HCT116 (cell line): ENCODE results near the gene OPALIN. TPM values are rescaled to one million over a fixed set of nuclear protein-coding genes. Genes with fewer than 3 reads are reported as not detected.

Source experiments
- ATAC-seq: fragments of 200-7000 bp; cut with Tn5 transposase; 2 replicates; pipeline ENCODE4 v1.9.1; 2020; ENCODE audit warnings: mild to moderate bottlenecking, moderate library complexity
- BruUV-seq: library from RNA; stranded (reverse); fragments of 400-500 nt; replicated peaks from 2 replicates; lab custom pipeline; 2021; lab: Mats Ljungman, UMichigan
- CTCF ChIA-PET: fragments of 300-600 bp; sonication (Branson Sonifier 250); formaldehyde crosslinking; loops from one replicate; lab custom pipeline; 2021; ENCODE audit warnings: antibody characterized with exemption; lab: Charles Lee
- POLR2A ChIA-PET: fragments of 300-600, 350-600 bp; sonication (Branson Sonifier 250); formaldehyde crosslinking; loops from one replicate; lab custom pipeline; 2021; ENCODE audit warnings: antibody characterized with exemption; lab: Charles Lee
- RAD21 ChIA-PET, 2 experiments: fragments of 300-600 bp; sonication (Branson Sonifier 250); formaldehyde crosslinking; loops; one replicate each; lab custom pipeline; 2023; ENCODE audit warnings: low total read pairs in 2 of 2; ENCODE audit not compliant: uncharacterized antibody in 2 of 2, unreplicated experiment in 2 of 2, low non-redundant PET in 1 of 2; lab: Charles Lee
- DNase-seq: peaks from one replicate; pipeline ENCODE4 v3.0.0-alpha.2; 2010; ENCODE audit warnings: low read depth, low spot score
- H2AFZ ChIP-seq: fragments of 200-600 bp; shearing (Covaris generic), sonication (generic); 2 replicates; pipeline ENCODE4 v1.6.1; 2017; ENCODE audit warnings: low read depth, mixed run types, mixed read lengths, antibody characterized with exemption, low read length; ENCODE audit not compliant: poor library complexity, severe bottlenecking
- H3K27ac ChIP-seq: 2 replicates; pipeline ENCODE4 v1.5.1; 2012; ENCODE audit warnings: low read depth, low read length
- H3K27me3 ChIP-seq: fragments of 200-600 bp; sonication (generic); 2 replicates; pipeline ENCODE4 v1.6.1; 2016; ENCODE audit warnings: mixed run types, low read length, mixed read lengths; ENCODE audit not compliant: insufficient read depth
- H3K36me3 ChIP-seq, 2 experiments: fragments of 200-500 bp in 1 of 2; fragments of 200-600 bp in 1 of 2; sonication (Bioruptor generic) in 1 of 2; sonication (generic) in 1 of 2; 2 replicates each; pipeline versions ENCODE4 v1.5.1 to v1.6.1; 2014 to 2016; ENCODE audit warnings: low read length in 2 of 2, inconsistent platforms in 1 of 2, mixed read lengths in 1 of 2, mixed run types in 1 of 2; ENCODE audit not compliant: insufficient read depth in 2 of 2, control insufficient read depth in 1 of 2
- H3K4me1 ChIP-seq, 2 experiments: fragments of 200-600 bp in 1 of 2; sonication (generic) in 1 of 2; 2 replicates each; pipeline versions ENCODE4 v1.5.1 to v1.6.1; 2012 to 2017; ENCODE audit warnings: low read length in 2 of 2, inconsistent platforms in 1 of 2, mild to moderate bottlenecking in 1 of 2, mixed read lengths in 1 of 2, mixed run types in 1 of 2, moderate library complexity in 1 of 2; ENCODE audit not compliant: insufficient read depth in 2 of 2, control insufficient read depth in 1 of 2
- H3K4me2 ChIP-seq: fragments of 200-600 bp; sonication (generic); 2 replicates; pipeline ENCODE4 v1.6.1; 2017; ENCODE audit warnings: mixed run types, low read length, mixed read lengths
- H3K4me3 ChIP-seq, 2 experiments: fragments of 200-600 bp in 1 of 2; sonication (generic) in 1 of 2; replicated peaks in 1 of 2; 2 replicates each; pipeline ENCODE4 v1.5.1; 2011 to 2016; ENCODE audit warnings: low read length in 2 of 2, control low read depth in 1 of 2, low read depth in 1 of 2, mild to moderate bottlenecking in 1 of 2, mixed read lengths in 1 of 2, mixed run types in 1 of 2
- H3K79me2 ChIP-seq: fragments of 200-600 bp; sonication (generic); 2 replicates; pipeline ENCODE4 v1.6.1; 2017; ENCODE audit warnings: mild to moderate bottlenecking, mixed run types, low read length, moderate library complexity, mixed read lengths; ENCODE audit not compliant: insufficient read depth
- H3K9ac ChIP-seq: fragments of 200-600 bp; sonication (generic); 2 replicates; pipeline ENCODE4 v1.6.1; 2016; ENCODE audit warnings: low read length, mixed read lengths
- H3K9me2 ChIP-seq: fragments of 200-600 bp; sonication (generic), shearing (Covaris generic); 2 replicates; pipeline ENCODE4 v1.6.1; 2017; ENCODE audit warnings: mixed run types, mild to moderate bottlenecking, moderate library complexity; ENCODE audit not compliant: insufficient read depth
- H3K9me3 ChIP-seq, 2 experiments: fragments of 200-500 bp in 1 of 2; fragments of 200-600 bp in 1 of 2; sonication (Bioruptor generic) in 1 of 2; sonication (generic) in 1 of 2; 2 replicates each; pipeline ENCODE4 v1.6.1; 2014 to 2017; ENCODE audit warnings: low read length in 2 of 2, mixed read lengths in 2 of 2, inconsistent platforms in 1 of 2, low read depth in 1 of 2, mild to moderate bottlenecking in 1 of 2, mixed run types in 1 of 2, moderate library complexity in 1 of 2; ENCODE audit not compliant: control insufficient read depth in 1 of 2, insufficient read depth in 1 of 2
- H4K20me1 ChIP-seq: fragments of 200-600 bp; sonication (generic), shearing (Covaris generic); 2 replicates; pipeline ENCODE4 v1.6.1; 2017; ENCODE audit warnings: mixed run types, mild to moderate bottlenecking, moderate library complexity; ENCODE audit not compliant: insufficient read depth
- ATF3 ChIP-seq: IDR thresholded peaks from 2 replicates; pipeline ENCODE4 v1.6.1; 2012
- CBX3 ChIP-seq: IDR thresholded peaks from 2 replicates; pipeline ENCODE4 v1.6.1; 2012; ENCODE audit warnings: low read depth
- EGR1 ChIP-seq: IDR thresholded peaks from 2 replicates; pipeline ENCODE4 v1.6.1; 2012; ENCODE audit warnings: low read depth
- EZH2 ChIP-seq: fragments of 200-600 bp; sonication (generic); IDR thresholded peaks from 2 replicates; pipeline ENCODE4 v1.6.1; 2017; ENCODE audit warnings: antibody characterized with exemption, mixed run types
- EZH2phosphoT487 ChIP-seq: fragments of 200-600 bp; IDR thresholded peaks from 2 replicates; pipeline ENCODE4 v1.6.1; 2018; ENCODE audit warnings: antibody characterized with exemption, borderline replicate concordance
- SIN3A ChIP-seq: IDR thresholded peaks from 2 replicates; pipeline ENCODE4 v1.6.1; 2012; ENCODE audit warnings: low read depth
- SRF ChIP-seq: IDR thresholded peaks from 2 replicates; pipeline ENCODE4 v1.6.1; 2012; ENCODE audit warnings: low read depth
- YY1 ChIP-seq: IDR thresholded peaks from 2 replicates; pipeline ENCODE4 v1.6.1; 2011; ENCODE audit warnings: low read length, low read depth, moderate library complexity, mild to moderate bottlenecking; ENCODE audit not compliant: insufficient replicate concordance; ENCODE audit errors: extremely low read depth
- ZBTB33 ChIP-seq: IDR thresholded peaks from 2 replicates; pipeline ENCODE4 v1.6.1; 2011; ENCODE audit warnings: mild to moderate bottlenecking, low read length, moderate library complexity; ENCODE audit not compliant: insufficient replicate concordance; ENCODE audit errors: extremely low read depth
- ZFX ChIP-seq: fragments of 450-650 bp; IDR thresholded peaks from 2 replicates; pipeline ENCODE4 v1.6.1; 2017
- intact Hi-C: fragments of 100-400 bp; cut with micrococcal nuclease; formaldehyde crosslinking; loops from 2 replicates; pipeline ENCODE4 v1.10.0; 2022
- total RNA-seq: library from RNA; stranded (reverse); gene quantifications from one replicate; pipeline ENCODE4 v1.2.1, GENCODE V29; 2021; ENCODE audit not compliant: unreplicated experiment

Gene OPALIN
- total RNA-seq, 1 experiment from 2014 or later, result not detected

GRCh38 chr10:96369890-96370583, 11.2 kb upstream of the OPALIN start:
- Histone ChIP-seq H3K27me3 (no peaks in the 10 kb centered on the region), H4K20me1 (no peaks in the 10 kb centered on the region)
- no TSS peak for BruUV-seq
- ATAC-seq, result peak; percentile 39
- TF ChIP-seq YY1 (no peak), SRF (no peak), SIN3A (no peak), ATF3 (no peak), ZFX (no peak), EGR1 (no peak), EZH2phosphoT487 (no peak), ZBTB33 (no peak), CBX3 (no peak), EZH2 (no peak)
- TF ChIP-seq, all 23 proteins: peak for 0
- ChIA-PET RAD21 (interaction anchor here in 1 of 2 experiments (0.6 kb wide), 1 partner anchor 140 kb away, joined by 4 read pairs; no protein-coding TSS in a partner anchor), CTCF (interaction anchor here (0.8 to 2.5 kb wide), 12 partner anchors 9 to 656 kb away, joined by 3 to 15 read pairs (median 4); partner anchors contain the start of gene TLL2), POLR2A (no interaction called here)
- peak overlapping the region; percentile 30 for H3K4me2 ChIP-seq
- H3K79me2 ChIP-seq, result no peaks in the 10 kb centered on the region
- H3K27ac ChIP-seq, result no peak overlapping the region
- intact Hi-C loops, result loop anchor here (10.0 kb wide), 1 partner anchor 275 kb away; no protein-coding TSS in a partner anchor
- no peaks in the 10 kb centered on the region for H3K36me3 ChIP-seq
- peak overlapping the region; percentile 89 for H2AFZ ChIP-seq
- no peaks in the 10 kb centered on the region for H3K9me2 ChIP-seq
- H3K9me3 ChIP-seq, result no peaks in the 10 kb centered on the region
- peaks cover 0 to 18% of the 10 kb centered on the region in 2 experiments; a peak in 3 of 4 replicates for H3K4me1 ChIP-seq
- H3K9ac ChIP-seq, result no peak overlapping the region
- H3K4me3 ChIP-seq, result no peak overlapping the region
- DNase-seq, result no peak
